Smooth muscle cell (in vitro differentiated cells): ENCODE results near the gene RPL41. TPM values are rescaled to one million over a fixed set of nuclear protein-coding genes. Genes with fewer than 3 reads are reported as not detected.

ENCODE experiments used
- DNase-seq: peaks from one replicate; lab custom pipeline; 2025; ENCODE audit not compliant: unreplicated experiment; lab: John Stamatoyannopoulos, UW
- H2AFZ ChIP-seq: fragments of 200-600 bp; sonication (generic); 2 replicates; pipeline ENCODE4 v1.6.0; 2016; ENCODE audit warnings: antibody characterized with exemption, low read depth, mild to moderate bottlenecking
- H3F3A ChIP-seq: fragments of 200-600 bp; sonication (generic); 2 replicates; pipeline ENCODE4 v1.6.0; 2017; ENCODE audit warnings: antibody characterized with exemption, low read depth
- H3K27ac ChIP-seq: fragments of 200-600 bp; sonication (generic); 2 replicates; pipeline ENCODE4 v1.5.1; 2016; ENCODE audit warnings: low read depth, mild to moderate bottlenecking
- H3K27me3 ChIP-seq: fragments of 200-600 bp; sonication (generic); 2 replicates; pipeline ENCODE4 v1.6.1; 2016; ENCODE audit warnings: low read depth, mild to moderate bottlenecking
- H3K36me3 ChIP-seq: fragments of 200-600 bp; sonication (generic); 2 replicates; pipeline ENCODE4 v1.5.1; 2016; ENCODE audit warnings: low read depth
- H3K4me1 ChIP-seq: fragments of 200-600 bp; sonication (generic); 2 replicates; pipeline ENCODE4 v1.5.1; 2016; ENCODE audit warnings: low read depth
- H3K4me2 ChIP-seq: fragments of 200-600 bp; sonication (generic); 2 replicates; pipeline ENCODE4 v1.6.0; 2016; ENCODE audit warnings: mild to moderate bottlenecking
- H3K4me3 ChIP-seq: fragments of 200-600 bp; sonication (generic); 2 replicates; pipeline ENCODE4 v1.5.1; 2016; ENCODE audit warnings: mild to moderate bottlenecking
- H3K79me2 ChIP-seq: fragments of 200-600 bp; sonication (generic); 2 replicates; pipeline ENCODE4 v1.6.0; 2016; ENCODE audit warnings: low read depth, mild to moderate bottlenecking
- H3K9ac ChIP-seq: fragments of 200-600 bp; sonication (generic); 2 replicates; pipeline ENCODE4 v1.6.0; 2016; ENCODE audit warnings: low read depth
- H3K9me3 ChIP-seq: fragments of 200-600 bp; sonication (generic); replicated peaks from 2 replicates; pipeline ENCODE4 v1.5.1; 2016; ENCODE audit warnings: low read depth
- H4K20me1 ChIP-seq: fragments of 200-600 bp; sonication (generic); 2 replicates; pipeline ENCODE4 v1.6.0; 2016; ENCODE audit warnings: low read depth
- CTCF ChIP-seq: fragments of 200-600 bp; sonication (generic); IDR thresholded peaks from 2 replicates; pipeline ENCODE4 v1.5.1; 2017; ENCODE audit warnings: borderline replicate concordance, mild to moderate bottlenecking, antibody characterized with exemption; ENCODE audit not compliant: insufficient read depth, poor library complexity, severe bottlenecking
- WGBS: methylation state at CpG from one replicate; pipeline ENCODE4 v1.1.7; 2016; ENCODE audit warnings: low lambda C conversion rate; 5-methylcytosine and 5-hydroxymethylcytosine counted together
- polyA plus RNA-seq: library from polyadenylated mRNA; unstranded; fragments of >200 nt; fragmentation: Nextera tagmentation; extraction: Ambion mirVana; gene quantifications from 2 replicates; pipeline ENCODE4 v1.2.1, GENCODE V29; 2016
- total RNA-seq: library from RNA; depleted of rRNA; stranded (reverse); fragments of >200 nt; gene quantifications from 2 replicates; pipeline ENCODE4 v1.2.3, GENCODE V29; 2014

Gene RPL41
- total and polyA plus RNA-seq, 2 experiments from 2014 or later, result 2,414 to 3,246 TPM

GRCh38 chr12:56104109-56104814 lies 12.2 kb upstream of the RPL41 start, which contains the start of gene PA2G4:
PA2G4 (plus strand) TSS chr12:56104559; CDS start chr12:56104738, 179 bp downstream.
- no peak for TF ChIP-seq CTCF
- Histone ChIP-seq H3K79me2 (peaks cover 26% of the 10 kb centered on the region), H3K9me3 (no peaks in the 10 kb centered on the region), H3K27me3 (no peaks in the 10 kb centered on the region), H3K36me3 (peaks cover 7% of the 10 kb centered on the region), H4K20me1 (peaks cover 13% of the 10 kb centered on the region), H3K4me3 (peak within 1 kb of the TSS; percentile 90), H2AFZ (peak within 1 kb of the TSS; percentile 90), H3F3A (no peaks in the 10 kb centered on the region), H3K4me1 (peaks cover 18% of the 10 kb centered on the region), H3K4me2 (peak within 1 kb of the TSS; percentile 96), H3K27ac (peak within 1 kb of the TSS; percentile 77), H3K9ac (peak within 1 kb of the TSS; percentile 84)
- WGBS, result 1% methylated on average over 60 of the region's 60 CpGs
- peak; percentile 84 for DNase-seq

GRCh38 chr12:56104815-56105608 lies 11.4 kb upstream of the RPL41 start:
- Histone ChIP-seq H3F3A (no peaks in the 10 kb centered on the region), H3K36me3 (peaks cover 7% of the 10 kb centered on the region), H3K27me3 (no peaks in the 10 kb centered on the region), H4K20me1 (peaks cover 13% of the 10 kb centered on the region), H3K4me1 (peaks cover 18% of the 10 kb centered on the region), H3K79me2 (peaks cover 26% of the 10 kb centered on the region), H3K27ac (peak overlapping the region; percentile 77), H2AFZ (peak overlapping the region; percentile 89), H3K9me3 (no peaks in the 10 kb centered on the region), H3K4me3 (peak overlapping the region; percentile 90), H3K4me2 (peak overlapping the region; percentile 96), H3K9ac (peak overlapping the region; percentile 84)
- no peak for TF ChIP-seq CTCF
- no peak for DNase-seq
- WGBS, result 2% methylated on average over 33 of the region's 40 CpGs

- Histone ChIP-seq H3K36me3 (peaks cover 7% of the 10 kb centered on the region), H3K9ac (peak overlapping the region; percentile 84), H3K4me1 (peaks cover 18% of the 10 kb centered on the region), H4K20me1 (peaks cover 13% of the 10 kb centered on the region), H3F3A (no peaks in the 10 kb centered on the region), H3K79me2 (peaks cover 26% of the 10 kb centered on the region), H3K4me2 (peak overlapping the region; percentile 96), H3K4me3 (peak overlapping the region; percentile 90), H2AFZ (no peak overlapping the region), H3K27me3 (no peaks in the 10 kb centered on the region), H3K27ac (peak overlapping the region; percentile 18), H3K9me3 (no peaks in the 10 kb centered on the region)
- 42% methylated on average over 2 of the region's 2 CpGs for WGBS
- no peak for TF ChIP-seq CTCF
- DNase-seq, result no peak
These were observed 10.9 kb upstream of the RPL41 start for GRCh38 chr12:56105609-56105902.
